HL-60 (cell line): ENCODE data around the gene PEAK3.

ENCODE experiments used
- CTCF ChIP-seq: IDR thresholded peaks from one replicate; pipeline ENCODE4 v1.5.1; 2011; ENCODE audit warnings: low read length, control low read depth, inconsistent platforms; ENCODE audit not compliant: insufficient read depth
- SPI1 ChIP-seq: IDR thresholded peaks from 2 replicates; pipeline ENCODE4 v1.6.1; 2012; ENCODE audit warnings: low read depth, mild to moderate bottlenecking, borderline replicate concordance

GRCh38 chr19:2315121-2315817 is 33.3 kb upstream of the PEAK3 start:
- TF ChIP-seq CTCF (no peak), SPI1 (no peak)
